HG03342 (cell line): Measurements from ENCODE around the gene GOSR1.
"Not testable (repeated sequence)": the region's sequence is repeated elsewhere in the genome, so short reads cannot be mapped to it uniquely, and the experiment has no call there.

Experiments
- ATAC-seq: cut with Tn5 transposase; IDR thresholded peaks from one replicate; pipeline ENCODE4 v1.9.1; 2021; ENCODE audit warnings: mild to moderate bottlenecking, moderate library complexity; ENCODE audit not compliant: unreplicated experiment

GOSR1 gene

GRCh38 chr17:30477083-30477773 lies at the start of gene GOSR1:
Gene GOSR1 (plus strand): TSS chr17:30477408. CDS start chr17:30477434, 26 bp downstream.
- peak; percentile 92 for ATAC-seq

DNA sequence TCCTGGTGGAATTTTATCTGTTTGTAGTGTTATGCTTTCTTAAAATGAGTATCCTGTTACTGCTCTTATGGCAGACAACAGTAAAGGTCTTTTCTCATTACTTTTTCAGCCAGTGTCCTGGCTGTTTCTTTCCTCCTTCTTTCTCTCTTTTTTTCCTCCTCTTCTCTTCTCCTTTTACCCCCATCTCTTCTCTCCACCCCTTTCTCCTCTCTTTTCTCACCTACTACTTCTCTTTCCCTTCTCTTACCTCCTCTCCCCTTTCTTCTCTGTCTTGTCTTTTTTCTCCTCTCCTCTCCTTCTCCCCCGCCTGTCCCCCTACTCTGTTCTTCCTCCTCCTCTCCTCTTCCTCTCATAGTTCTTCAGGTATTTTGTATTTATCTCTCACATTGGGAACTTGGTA lies 49.6 kb upstream of the GOSR1 start:
- ATAC-seq = no peak

DNA sequence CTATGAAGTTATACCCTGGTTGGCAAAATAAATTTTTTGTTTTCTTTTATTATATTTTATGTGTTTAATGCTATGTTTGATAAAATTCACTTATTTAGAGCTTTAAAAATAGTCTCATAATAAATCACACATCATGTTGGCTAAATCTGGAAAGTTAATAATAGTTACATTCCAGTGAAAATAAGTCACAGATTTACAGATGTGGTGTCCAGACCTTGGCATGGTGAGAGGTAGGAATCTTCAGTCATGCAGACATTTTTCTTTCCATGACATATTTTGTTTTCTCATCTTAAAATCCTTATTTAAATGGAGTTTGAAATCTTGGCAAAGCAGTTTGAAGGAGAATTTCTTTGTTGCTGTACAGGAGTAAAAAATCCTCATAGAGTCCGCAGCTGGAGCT lies 48.1 kb upstream of the GOSR1 start:
- ATAC-seq = no peak

GRCh38 chr17:30433514-30433913 lies 43.7 kb upstream of the GOSR1 start:
- ATAC-seq = no peak

DNA sequence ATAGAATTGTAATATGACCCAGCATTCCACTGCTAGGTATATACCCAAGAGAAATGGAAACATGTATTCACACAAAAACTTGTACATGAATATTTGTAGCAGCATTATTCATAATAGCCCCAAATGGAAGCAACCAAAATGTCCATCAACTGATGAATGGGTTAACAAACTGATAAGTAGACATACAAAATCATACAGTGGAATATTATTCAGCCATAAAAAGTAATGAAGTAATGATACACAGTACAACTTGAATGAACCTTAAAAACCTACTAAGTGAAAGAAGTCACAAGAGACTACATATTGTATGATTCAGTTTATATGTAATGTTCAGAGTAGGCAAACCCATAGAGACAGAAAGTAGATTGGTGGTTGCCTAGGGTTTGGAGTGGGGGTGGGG lies 40.5 kb upstream of the GOSR1 start:
- no peak for ATAC-seq

DNA sequence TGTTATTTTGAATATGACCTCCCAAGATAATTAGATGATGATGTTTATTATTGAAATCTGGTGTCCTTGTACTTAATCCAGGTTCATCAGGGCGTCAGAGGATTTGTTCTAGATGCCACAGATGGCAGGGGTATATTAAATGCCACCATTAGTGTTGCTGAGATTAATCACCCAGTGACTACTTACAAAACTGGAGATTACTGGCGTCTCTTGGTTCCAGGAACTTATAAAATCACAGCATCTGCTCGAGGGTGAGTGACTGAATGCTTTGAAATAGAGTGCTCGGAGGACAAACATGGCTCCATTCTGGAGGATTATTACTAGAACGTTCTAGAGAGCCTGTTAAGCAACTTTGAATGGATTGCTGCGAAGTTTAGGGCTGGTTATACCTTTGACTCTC lies 33.5 kb upstream of the GOSR1 start:
- ATAC-seq = no peak

DNA sequence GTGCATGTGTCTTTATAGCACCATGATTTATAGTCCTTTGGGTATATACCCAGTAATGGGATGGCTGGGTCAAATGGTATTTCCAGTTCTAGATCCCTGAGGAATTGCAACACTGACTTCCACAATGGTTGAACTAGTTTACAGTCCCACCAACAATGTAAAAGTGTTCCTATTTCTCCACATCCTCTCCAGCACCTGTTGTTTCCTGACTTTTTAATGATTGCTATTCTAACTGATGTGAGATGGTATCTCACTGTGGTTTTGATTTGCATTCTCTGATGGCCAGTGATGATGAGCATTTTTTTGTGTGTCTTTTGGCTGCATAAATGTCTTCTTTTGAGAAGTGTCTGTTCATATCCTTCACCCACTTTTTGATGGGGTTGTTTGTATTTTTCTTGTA lies 30.6 kb upstream of the GOSR1 start:
- not testable (repeated sequence) for ATAC-seq

DNA sequence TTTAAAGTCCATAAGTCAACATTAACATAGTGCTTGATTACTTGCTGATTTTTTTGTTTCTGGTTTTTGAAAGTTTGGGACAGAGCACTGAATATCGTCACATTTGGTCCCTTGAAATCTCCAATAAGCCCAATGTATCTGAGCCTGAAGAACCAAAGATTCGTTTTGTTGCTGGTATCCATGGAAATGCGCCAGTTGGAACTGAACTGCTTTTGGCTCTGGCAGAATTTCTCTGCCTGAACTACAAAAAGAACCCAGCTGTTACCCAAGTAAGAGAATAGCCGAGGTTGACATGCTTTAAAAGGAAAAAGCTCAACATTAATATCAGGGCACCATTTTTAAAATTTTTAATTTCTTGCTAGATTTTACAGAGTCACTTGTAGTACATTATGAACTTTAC lies 27.7 kb upstream of the GOSR1 start:
- ATAC-seq = no peak

- ATAC-seq = no peak
Observed at GRCh38 chr17:30450125-30451027, 26.8 kb upstream of the GOSR1 start.

DNA sequence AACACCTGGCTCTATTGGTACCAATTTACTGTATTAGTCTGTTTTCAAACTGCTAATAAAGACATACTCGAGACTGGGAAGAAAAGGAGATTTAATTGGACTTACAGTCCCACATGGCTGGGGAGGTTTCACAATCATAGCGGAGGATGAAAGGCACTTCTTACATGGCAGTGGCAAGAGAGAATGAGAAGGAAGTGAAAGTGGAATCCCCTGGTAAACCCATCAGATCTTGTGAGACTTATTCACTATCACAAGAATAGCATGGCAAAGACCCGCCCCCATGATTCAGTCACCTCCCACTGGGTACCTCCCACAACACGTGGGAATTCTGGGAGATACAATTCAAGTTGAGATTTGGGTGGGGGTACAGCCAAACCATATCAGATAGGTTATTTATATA lies 22.6 kb upstream of the GOSR1 start:
- ATAC-seq = no peak

DNA sequence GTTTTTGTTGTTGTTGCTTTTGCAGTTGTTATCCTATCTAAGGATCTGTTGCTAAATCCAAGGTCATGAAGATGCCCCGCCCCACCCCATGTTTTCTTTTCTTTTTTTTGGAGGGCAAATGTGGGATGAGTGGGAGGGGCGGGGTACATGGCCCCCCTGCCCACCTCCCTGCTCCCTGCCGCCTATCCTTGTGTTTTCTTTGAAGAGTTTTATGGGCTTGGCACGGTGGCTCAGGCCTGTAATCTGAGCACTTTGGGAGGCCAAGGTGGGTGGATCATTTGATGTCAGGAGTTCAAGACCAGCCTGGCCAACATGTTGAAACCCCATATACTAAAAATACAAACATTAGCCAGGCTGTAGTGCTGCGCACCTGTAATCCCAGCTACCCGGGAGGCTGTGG lies 18.8 kb upstream of the GOSR1 start:
- no peak for ATAC-seq

- ATAC-seq = not testable (repeated sequence)
Observed at GRCh38 chr17:30458797-30459413, 18.3 kb upstream of the GOSR1 start.

DNA sequence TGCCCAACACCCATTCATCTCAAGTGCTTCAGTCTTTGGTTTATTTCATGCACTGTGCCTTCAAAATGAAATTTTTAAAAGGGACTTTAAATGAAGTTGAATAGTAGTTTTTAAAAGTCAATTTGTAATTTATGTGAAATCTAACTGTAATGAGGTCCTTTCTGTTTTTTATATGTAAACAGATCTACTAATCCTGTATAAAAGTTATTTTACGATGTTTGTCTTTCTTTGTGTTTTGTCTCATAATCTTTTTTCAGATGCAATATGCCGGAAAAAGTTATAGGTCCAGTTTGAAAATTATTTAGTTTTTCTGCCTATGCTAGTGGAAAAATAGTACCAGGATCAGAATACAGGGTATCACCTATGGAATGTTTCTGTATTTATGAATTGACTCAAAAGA lies 8.7 kb upstream of the GOSR1 start:
- no peak for ATAC-seq

DNA sequence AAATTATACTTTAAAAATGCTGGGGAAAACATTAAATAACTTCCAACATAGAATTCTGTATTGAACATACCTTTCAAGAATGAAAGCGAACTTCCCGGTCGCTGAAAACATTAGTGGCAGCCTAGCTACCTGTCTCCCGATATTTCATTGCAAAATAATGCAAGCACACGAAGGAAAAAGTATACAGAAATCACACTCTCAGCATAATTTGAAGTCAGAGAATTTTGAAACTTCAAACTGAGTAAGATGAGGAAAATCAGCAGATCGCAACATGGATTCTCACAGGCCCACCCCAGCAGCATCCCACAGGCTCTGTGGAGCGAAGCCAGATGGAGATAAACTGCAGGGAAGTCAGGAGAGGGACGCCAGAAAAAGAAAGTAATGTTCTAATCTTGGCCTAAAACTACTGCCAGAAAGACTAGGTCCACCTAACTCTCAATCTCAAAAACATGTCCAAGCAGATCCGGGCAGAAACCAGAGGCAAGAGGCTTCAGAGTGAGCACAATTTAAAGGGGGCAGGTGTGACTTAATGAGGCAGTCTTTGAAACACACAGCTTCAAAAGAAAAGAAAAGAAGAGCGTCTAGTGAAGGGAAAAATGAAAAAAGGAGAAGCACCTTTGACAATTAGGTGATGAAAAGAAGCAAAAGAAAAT lies 4.8 kb upstream of the GOSR1 start:
- no peak for ATAC-seq

GRCh38 chr17:30475206-30475605 lies 2.0 kb upstream of the GOSR1 start:
- no peak for ATAC-seq

GRCh38 chr17:30476726-30477082 lies 504 bp upstream of the GOSR1 start:
- peak; percentile 22 for ATAC-seq

- ATAC-seq = no peak
Observed at GRCh38 chr17:30477774-30478115, 537 bp downstream of the GOSR1 start.

DNA sequence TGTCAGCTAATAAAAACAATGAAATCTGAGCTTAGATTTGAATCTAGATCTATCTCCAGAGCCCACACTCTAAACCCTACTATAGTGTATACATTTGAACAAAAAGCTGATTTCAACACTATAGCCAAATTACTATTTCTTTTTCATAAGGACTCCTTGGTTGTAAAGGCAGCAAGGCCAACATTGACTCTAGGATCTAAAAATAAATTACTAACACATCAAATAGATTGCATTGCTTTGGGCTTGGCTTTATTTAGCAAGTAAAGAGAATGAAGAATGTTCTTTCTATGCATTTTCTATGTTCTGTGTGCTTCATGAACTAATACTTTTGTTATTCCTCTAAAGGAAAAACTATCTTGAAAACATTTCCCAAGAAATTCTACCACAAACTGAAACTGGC lies 5.3 kb downstream of the GOSR1 start:
- ATAC-seq = no peak

- ATAC-seq = no peak
Observed at GRCh38 chr17:30483159-30483558, 6.0 kb downstream of the GOSR1 start.

DNA sequence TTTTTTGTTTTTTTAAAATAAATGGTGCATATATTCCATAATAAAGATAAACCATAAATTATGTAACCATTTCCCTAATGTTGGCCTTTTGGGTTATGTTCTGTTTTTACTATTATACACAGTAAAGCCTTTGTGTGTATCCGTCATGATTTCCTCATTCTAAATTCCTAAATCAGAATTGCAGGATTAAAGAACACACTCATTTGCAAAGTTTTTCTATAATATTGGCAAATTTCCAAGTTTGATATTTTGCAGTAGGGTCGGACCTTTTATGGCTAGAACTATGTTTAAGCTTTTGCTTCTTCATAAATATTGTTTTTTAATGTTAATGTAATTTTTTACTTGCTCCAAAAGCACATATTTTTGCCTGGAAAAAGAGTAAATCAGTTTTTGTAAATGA lies 16.6 kb downstream of the GOSR1 start:
- no peak for ATAC-seq

DNA sequence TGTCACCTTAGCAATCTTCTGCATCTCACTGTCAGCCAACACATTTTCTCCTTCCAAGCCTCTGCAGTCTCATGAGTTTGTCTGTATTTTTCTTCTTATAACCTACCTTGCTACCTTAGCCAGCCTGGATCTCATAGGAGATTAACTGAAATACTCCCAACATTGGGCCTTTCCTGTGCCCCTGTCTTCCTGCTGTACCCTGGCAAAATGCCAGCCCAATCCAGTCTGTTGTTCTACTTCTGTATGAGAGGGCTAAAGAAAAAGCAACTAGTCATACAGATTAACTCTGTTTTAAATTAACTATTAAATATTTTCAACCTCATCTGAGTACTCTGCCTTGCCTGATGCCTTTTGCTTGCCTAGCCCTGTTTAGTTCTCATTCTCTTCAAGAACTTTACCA lies 18.4 kb downstream of the GOSR1 start:
- ATAC-seq = no peak

- ATAC-seq = no peak
Observed at GRCh38 chr17:30503558-30503957, 26.4 kb downstream of the GOSR1 start.
